Measurements from ENCODE around the gene ADARB1. TPM values are rescaled to one million over a fixed set of nuclear protein-coding genes. Genes with fewer than 3 reads are reported as not detected.

Gene ADARB1
- total RNA-seq, 2 experiments from 2014 or later = 39.6 to 41.9 TPM

DNA sequence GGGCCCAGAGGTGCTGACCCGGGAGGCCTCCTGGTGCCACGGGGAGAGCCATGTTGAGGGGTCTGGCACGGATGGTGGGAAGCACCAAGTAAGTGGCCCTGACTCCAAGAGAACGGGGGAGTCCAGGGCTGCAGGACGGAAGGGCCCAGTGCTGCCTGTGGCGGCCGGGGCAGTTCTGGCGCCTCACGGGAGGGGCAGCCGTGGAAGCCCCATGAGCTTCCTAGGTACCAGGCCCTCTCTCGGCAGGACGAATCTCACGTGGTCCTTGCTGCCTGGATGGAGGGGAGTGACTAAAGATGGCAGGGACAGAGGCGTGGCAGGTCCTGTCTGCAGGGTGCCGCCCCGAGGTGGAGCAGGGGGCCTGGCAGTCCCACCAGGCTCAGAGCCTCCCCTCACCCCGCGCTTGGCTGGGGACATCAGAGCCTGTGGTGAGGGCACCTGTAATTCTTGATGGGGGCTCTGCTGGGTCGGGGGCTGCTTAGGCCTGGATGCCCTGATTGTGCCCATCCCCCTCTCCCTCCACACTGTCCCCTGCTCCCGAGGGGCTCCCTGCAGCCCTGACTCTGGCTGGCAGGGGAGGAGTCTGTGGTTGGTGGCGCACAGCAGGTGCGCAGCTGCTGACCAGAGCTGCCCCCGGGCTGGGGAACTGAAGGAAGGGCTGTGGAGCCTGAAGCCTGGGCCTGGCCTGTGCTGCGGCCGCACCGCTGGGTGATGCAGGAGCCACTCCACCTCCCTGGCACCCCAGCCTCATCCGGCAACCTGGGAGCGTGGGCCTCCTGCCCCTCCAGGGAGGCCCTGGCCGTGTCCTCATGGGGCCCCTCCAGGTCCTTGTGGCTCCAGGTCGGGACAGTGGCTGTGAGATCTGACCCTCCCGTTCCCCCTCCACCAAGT lies 181.9 kb downstream of the ADARB1 start:
- Mint-ChIP-seq H3K4me3 (no peak overlapping the region), H3K27ac (no peak overlapping the region), H3K9me3 (no peaks in the 10 kb centered on the region), H3K4me1 (peaks cover 11% of the 10 kb centered on the region), H3K27me3 (peaks cover 21% of the 10 kb centered on the region), H3K36me3 (no peaks in the 10 kb centered on the region)
- no peak for DNase-seq

- Mint-ChIP-seq H3K4me3 (no peak overlapping the region), H3K36me3 (no peaks in the 10 kb centered on the region), H3K4me1 (peaks cover 11% of the 10 kb centered on the region), H3K9me3 (no peaks in the 10 kb centered on the region), H3K27ac (no peak overlapping the region), H3K27me3 (peaks cover 21% of the 10 kb centered on the region)
- no peak for DNase-seq
Measured at GRCh38 chr21:45256912-45257672, 182.7 kb downstream of the ADARB1 start.

GRCh38 chr21:45257673-45258341 lies 183.4 kb downstream of the ADARB1 start:
- DNase-seq = no peak
- peaks cover 11% of the 10 kb centered on the region for H3K4me1 Mint-ChIP-seq
- no peaks in the 10 kb centered on the region for H3K36me3 Mint-ChIP-seq
- no peak overlapping the region for H3K27ac Mint-ChIP-seq
- H3K4me3 Mint-ChIP-seq = no peak overlapping the region
- H3K9me3 Mint-ChIP-seq = no peaks in the 10 kb centered on the region
- H3K27me3 Mint-ChIP-seq = peaks cover 21% of the 10 kb centered on the region

GRCh38 chr21:45258466-45258865 lies 184.1 kb downstream of the ADARB1 start:
- peaks cover 11% of the 10 kb centered on the region for H3K4me1 Mint-ChIP-seq
- H3K9me3 Mint-ChIP-seq = no peaks in the 10 kb centered on the region
- no peak for DNase-seq
- H3K27me3 Mint-ChIP-seq = peaks cover 21% of the 10 kb centered on the region
- H3K27ac Mint-ChIP-seq = no peak overlapping the region
- H3K4me3 Mint-ChIP-seq = no peak overlapping the region
- H3K36me3 Mint-ChIP-seq = no peaks in the 10 kb centered on the region

GRCh38 chr21:45259206-45259840 lies 184.9 kb downstream of the ADARB1 start:
- Mint-ChIP-seq H3K4me3 (no peak overlapping the region), H3K4me1 (peaks cover 11% of the 10 kb centered on the region), H3K27me3 (peaks cover 19% of the 10 kb centered on the region), H3K36me3 (no peaks in the 10 kb centered on the region), H3K9me3 (no peaks in the 10 kb centered on the region), H3K27ac (no peak overlapping the region)
- DNase-seq = no peak

DNA sequence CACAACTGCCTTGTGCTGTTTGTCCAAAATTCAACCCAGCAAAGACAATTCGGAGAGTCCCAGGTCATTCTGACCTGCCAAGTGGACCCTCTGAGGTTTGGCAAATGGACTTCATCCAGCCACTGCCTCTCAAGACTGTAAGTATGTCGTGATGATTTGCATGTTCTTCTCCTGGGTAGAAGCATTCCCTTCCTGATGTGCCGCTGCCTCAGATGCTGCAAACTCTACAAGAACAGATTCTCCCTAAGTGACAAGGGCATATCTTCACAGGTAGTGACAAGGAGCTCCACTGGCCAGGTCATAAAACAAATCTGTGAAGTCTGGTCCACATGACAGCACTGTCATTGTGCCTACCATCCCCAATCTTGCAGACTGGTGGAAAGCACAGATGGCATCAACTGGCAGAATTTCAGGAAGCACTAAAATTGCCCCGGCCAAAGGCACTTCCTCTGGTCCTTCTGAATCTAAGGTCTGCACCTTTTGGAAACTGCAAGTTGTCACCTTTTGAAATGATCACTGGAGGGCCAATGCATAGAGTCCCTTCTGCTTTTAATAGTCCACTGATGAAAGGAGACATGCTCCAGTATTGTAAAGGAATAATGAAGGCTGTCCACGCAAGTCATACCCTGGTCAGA lies 185.9 kb downstream of the ADARB1 start:
- peaks cover 10% of the 10 kb centered on the region for H3K27me3 Mint-ChIP-seq
- no peak overlapping the region for H3K4me3 Mint-ChIP-seq
- H3K36me3 Mint-ChIP-seq = no peaks in the 10 kb centered on the region
- H3K4me1 Mint-ChIP-seq = peaks cover 9% of the 10 kb centered on the region
- DNase-seq = no peak
- H3K27ac Mint-ChIP-seq = no peak overlapping the region
- H3K9me3 Mint-ChIP-seq = no peaks in the 10 kb centered on the region

- no peak for DNase-seq
- H3K27me3 Mint-ChIP-seq = peaks cover 2% of the 10 kb centered on the region
- H3K36me3 Mint-ChIP-seq = no peaks in the 10 kb centered on the region
- no peaks in the 10 kb centered on the region for H3K9me3 Mint-ChIP-seq
- no peak overlapping the region for H3K27ac Mint-ChIP-seq
- H3K4me3 Mint-ChIP-seq = no peak overlapping the region
- H3K4me1 Mint-ChIP-seq = peaks cover 7% of the 10 kb centered on the region
Measured at GRCh38 chr21:45261093-45261492, 186.7 kb downstream of the ADARB1 start.

DNA sequence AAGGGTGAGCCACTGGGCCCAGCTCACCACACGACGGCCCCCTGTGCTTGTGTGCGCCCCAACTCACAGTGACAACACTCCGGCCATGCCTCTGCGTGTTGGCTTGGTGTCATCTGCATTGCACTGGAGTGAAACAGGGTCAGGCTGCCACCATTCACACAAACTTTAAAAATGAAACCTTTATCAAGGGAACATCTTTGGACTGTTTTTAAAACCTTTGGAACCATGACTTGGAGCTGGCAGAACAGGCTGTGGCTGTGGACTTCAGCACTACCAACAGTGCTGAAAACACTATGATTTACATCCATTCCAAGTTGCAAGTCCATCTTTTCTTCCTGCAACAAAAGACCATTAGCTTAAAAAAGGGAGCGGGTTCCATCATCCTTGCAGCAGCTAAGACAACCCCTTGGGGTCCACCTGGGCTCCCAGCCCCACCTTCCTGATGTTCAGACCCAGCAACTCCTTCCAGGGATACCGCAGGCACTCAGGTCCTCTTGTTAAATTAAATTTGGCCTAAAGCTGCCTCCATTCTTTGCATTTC lies 187.7 kb downstream of the ADARB1 start:
- no peaks in the 10 kb centered on the region for H3K9me3 Mint-ChIP-seq
- no peaks in the 10 kb centered on the region for H3K27me3 Mint-ChIP-seq
- no peak for DNase-seq
- H3K4me1 Mint-ChIP-seq = peaks cover 10% of the 10 kb centered on the region
- H3K4me3 Mint-ChIP-seq = no peak overlapping the region
- peaks cover 2% of the 10 kb centered on the region for H3K36me3 Mint-ChIP-seq
- no peak overlapping the region for H3K27ac Mint-ChIP-seq

GRCh38 chr21:45262616-45263015 lies 188.2 kb downstream of the ADARB1 start:
- H3K27ac Mint-ChIP-seq = no peak overlapping the region
- no peaks in the 10 kb centered on the region for H3K27me3 Mint-ChIP-seq
- no peaks in the 10 kb centered on the region for H3K9me3 Mint-ChIP-seq
- no peak for DNase-seq
- H3K4me1 Mint-ChIP-seq = peaks cover 11% of the 10 kb centered on the region
- H3K36me3 Mint-ChIP-seq = peaks cover 7% of the 10 kb centered on the region
- H3K4me3 Mint-ChIP-seq = no peak overlapping the region

- Mint-ChIP-seq H3K27ac (no peak overlapping the region), H3K27me3 (no peaks in the 10 kb centered on the region), H3K9me3 (no peaks in the 10 kb centered on the region), H3K36me3 (peaks cover 11% of the 10 kb centered on the region), H3K4me3 (no peak overlapping the region), H3K4me1 (peaks cover 11% of the 10 kb centered on the region)
- DNase-seq = no peak
Measured at GRCh38 chr21:45263534-45263933, 189.2 kb downstream of the ADARB1 start.

DNA sequence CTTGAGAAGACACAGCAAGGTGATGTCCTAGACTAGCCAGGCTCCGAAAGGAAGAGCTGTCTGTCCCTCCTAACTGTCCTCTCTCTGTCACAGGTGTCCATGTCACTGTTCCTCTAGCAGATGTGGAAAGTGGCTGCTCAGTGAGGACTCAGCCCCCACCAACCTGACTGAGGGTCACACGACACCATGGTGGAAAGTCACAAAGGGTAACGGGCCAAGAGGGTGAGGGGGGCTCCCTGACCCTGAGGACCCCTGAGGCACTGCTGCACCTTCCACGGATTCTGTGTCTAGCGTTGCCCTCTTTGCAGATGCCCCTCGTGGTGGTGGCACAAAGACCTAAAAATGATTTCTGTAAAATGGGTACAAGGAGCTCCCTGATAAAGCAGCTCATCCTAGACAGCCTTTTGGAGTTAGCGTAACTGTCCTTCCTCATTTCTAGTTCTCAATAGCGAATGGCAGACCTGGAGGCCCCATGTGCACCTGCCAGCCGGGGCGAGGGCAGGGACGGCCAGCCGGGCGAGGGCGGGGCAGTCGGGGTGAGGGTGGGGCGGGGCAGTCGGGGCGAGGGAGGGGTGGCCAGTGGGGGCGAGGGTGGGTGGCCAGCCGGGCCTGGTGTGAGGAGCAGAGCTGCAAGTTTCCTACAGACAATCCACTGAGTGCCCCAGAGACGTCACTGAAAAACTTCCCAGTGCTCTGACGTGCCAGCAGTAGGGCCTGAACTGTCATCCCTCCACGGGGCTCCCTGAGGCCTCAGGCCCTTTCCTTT lies 189.9 kb downstream of the ADARB1 start:
- H3K27me3 Mint-ChIP-seq = no peaks in the 10 kb centered on the region
- no peak overlapping the region for H3K4me3 Mint-ChIP-seq
- DNase-seq = no peak
- H3K9me3 Mint-ChIP-seq = no peaks in the 10 kb centered on the region
- H3K4me1 Mint-ChIP-seq = peaks cover 11% of the 10 kb centered on the region
- peaks cover 11% of the 10 kb centered on the region for H3K36me3 Mint-ChIP-seq
- H3K27ac Mint-ChIP-seq = no peak overlapping the region

DNA sequence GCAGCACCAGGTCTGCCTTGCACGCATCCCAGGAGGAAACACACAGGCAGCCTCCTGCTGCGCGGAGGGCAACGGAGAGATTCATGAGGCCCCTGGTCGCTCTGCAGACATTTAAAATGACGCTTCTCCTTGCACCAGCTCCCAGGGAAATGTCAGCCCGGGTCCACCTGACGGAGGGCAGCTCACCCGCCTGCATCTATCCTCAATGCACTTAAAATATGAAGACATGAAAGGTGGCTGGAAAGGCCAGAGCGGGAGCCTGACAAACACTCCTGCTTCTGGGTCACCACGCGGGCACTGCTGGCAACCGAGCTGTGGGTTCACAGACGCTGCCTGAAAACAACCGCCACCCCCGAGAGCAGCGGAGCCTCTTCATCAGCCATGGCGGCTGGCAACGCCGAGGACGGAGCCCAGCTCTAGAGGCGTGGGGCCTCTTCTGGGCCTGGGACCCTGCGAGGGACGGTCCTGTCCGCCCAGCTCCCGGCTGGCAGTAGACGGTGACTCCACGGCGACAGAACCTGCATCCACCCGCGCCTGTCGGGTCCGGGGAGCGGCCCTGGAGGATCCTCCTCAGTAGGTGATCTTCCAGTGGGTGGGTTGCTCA lies 190.6 kb downstream of the ADARB1 start:
- peaks cover 11% of the 10 kb centered on the region for H3K36me3 Mint-ChIP-seq
- H3K9me3 Mint-ChIP-seq = no peaks in the 10 kb centered on the region
- peaks cover 11% of the 10 kb centered on the region for H3K4me1 Mint-ChIP-seq
- DNase-seq = no peak
- no peak overlapping the region for H3K4me3 Mint-ChIP-seq
- no peaks in the 10 kb centered on the region for H3K27me3 Mint-ChIP-seq
- H3K27ac Mint-ChIP-seq = no peak overlapping the region

DNA sequence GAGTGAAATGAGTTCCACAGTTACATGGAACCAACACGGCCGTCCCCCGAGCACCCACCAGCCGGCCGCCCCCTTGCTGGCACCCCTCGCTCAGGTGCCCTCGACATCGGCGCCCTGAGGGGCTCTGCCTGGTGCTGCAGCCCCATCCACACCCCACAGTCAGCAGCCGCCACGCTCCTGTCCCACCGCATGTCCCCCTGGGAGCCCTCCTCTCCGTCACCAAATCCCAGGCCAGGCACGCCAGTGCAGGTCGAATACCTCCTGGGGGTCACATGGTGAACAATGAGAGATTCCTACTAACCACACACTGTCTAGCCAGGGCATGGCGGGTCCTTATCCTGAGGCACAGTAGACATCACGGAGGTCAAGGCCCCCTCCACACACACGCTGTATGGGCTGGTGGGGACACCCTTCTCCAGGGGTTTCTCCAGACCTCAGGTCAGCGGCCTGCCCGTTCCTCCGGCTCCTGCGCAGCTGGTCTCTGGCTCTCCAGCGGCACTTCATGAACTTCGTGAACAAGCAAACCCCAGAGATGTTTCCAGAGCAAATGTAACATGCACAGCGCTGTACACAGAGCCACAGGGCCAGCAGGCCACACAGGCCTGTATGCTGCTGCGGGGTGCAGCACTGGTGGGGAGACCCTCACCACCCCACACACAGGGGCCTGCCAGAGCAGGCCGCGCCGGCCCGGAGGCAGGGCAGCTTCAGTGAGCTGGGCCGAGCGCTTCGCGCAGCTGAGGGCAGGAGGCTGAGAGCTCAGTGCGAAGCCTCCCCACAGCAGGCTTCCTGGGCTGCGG lies 191.5 kb downstream of the ADARB1 start:
- peaks cover 11% of the 10 kb centered on the region for H3K36me3 Mint-ChIP-seq
- H3K9me3 Mint-ChIP-seq = no peaks in the 10 kb centered on the region
- no peak overlapping the region for H3K27ac Mint-ChIP-seq
- H3K27me3 Mint-ChIP-seq = no peaks in the 10 kb centered on the region
- DNase-seq = no peak
- peaks cover 11% of the 10 kb centered on the region for H3K4me1 Mint-ChIP-seq
- H3K4me3 Mint-ChIP-seq = no peak overlapping the region
